Heart right ventricle (tissue), 16 donors: Measurements from ENCODE around the gene KNSTRN. TPM values are rescaled to one million over a fixed set of nuclear protein-coding genes. Genes with fewer than 3 reads are reported as not detected.
A peak's percentile ranks its signal among the peaks of the same experiment; 100 is the strongest.

ENCODE experiments used
- ATAC-seq, 8 donors: fragments of 200-7000 bp; cut with Tn5 transposase; one replicate each; pipeline ENCODE4 v1.9.1; 2020; ENCODE audit warnings: mild to moderate bottlenecking in 8 of 8, moderate library complexity in 8 of 8, moderate number of reproducible peaks in 1 of 8
- DNase-seq, 2 donors: peaks; one replicate each; pipeline ENCODE4 v3.0.0-alpha.2; 2020
- H3K27ac ChIP-seq, 10 donors: fragments of 200-600 bp; sonication (generic) in 2 of 10; one replicate each; pipeline versions ENCODE4 v1.5.0 to v1.8.0; 2020 to 2022; ENCODE audit warnings: mild to moderate bottlenecking in 3 of 10
- H3K27me3 ChIP-seq, 7 donors: fragments of 200-600 bp; one replicate each; pipeline ENCODE4 v1.8.0; 2021 to 2022; ENCODE audit warnings: mild to moderate bottlenecking in 2 of 7
- H3K36me3 ChIP-seq, 9 donors: fragments of 200-600 bp; sonication (generic) in 1 of 9; one replicate each; pipeline versions ENCODE4 v1.5.0 to v1.8.0; 2020 to 2022; ENCODE audit warnings: mild to moderate bottlenecking in 2 of 9
- H3K4me1 ChIP-seq, 9 donors: fragments of 200-600 bp; sonication (generic) in 1 of 9; one replicate each; pipeline versions ENCODE4 v1.5.0 to v1.8.0; 2020 to 2022; ENCODE audit warnings: mild to moderate bottlenecking in 4 of 9
- H3K4me3 ChIP-seq, 10 donors: fragments of 200-600 bp; sonication (generic) in 2 of 10; one replicate each; pipeline versions ENCODE4 v1.5.0 to v1.8.0; 2020 to 2022; ENCODE audit warnings: mild to moderate bottlenecking in 7 of 10, moderate library complexity in 2 of 10
- H3K9me3 ChIP-seq, 11 donors: fragments of 200-600 bp in 10 of 11; sonication (generic) in 2 of 11; one replicate each; pipeline versions ENCODE4 v1.5.0 to v1.8.0; 2013 to 2022; ENCODE audit warnings: mild to moderate bottlenecking in 2 of 11, control low read depth in 1 of 11, moderate library complexity in 1 of 11
- WGBS, 2 donors: extraction: QIAGEN DNeasy Blood & Tissue Kit; methylation state at CpG; one replicate each; pipeline ENCODE4 v1.1.7; 2013; ENCODE audit warnings: inconsistent platforms in 1 of 2; 5-methylcytosine and 5-hydroxymethylcytosine counted together
- intact Hi-C, 10 donors: fragments of 100-400 bp; cut with DNase I; formaldehyde crosslinking; loops; one replicate each; pipeline versions ENCODE4 v1.11.1 to v1.14.2; 2022
- polyA plus RNA-seq, 2 donors: library from polyadenylated mRNA; stranded (reverse); fragments of 200-250 nt; gene quantifications; one replicate each; pipeline ENCODE4 v1.2.3, GENCODE V29; 2013
- total RNA-seq, 10 donors: library from RNA; stranded (reverse); fragmentation: NEBNext Ultra II Directional in 3 of 10; extraction: Animal tissue kit (Norgen Biotek cat#: 25700) in 3 of 10; gene quantifications; one replicate each; pipeline versions ENCODE4 v1.2.1 to v1.2.4, GENCODE V29; 2021 to 2023
- TF ChIP-seq, protein P1 (sequence below), 9 donors: fragments of 200-600 bp; sonication (generic) in 2 of 9; IDR thresholded peaks; one replicate each; pipeline versions ENCODE4 v1.5.0 to v1.8.0; 2021 to 2022; ENCODE audit warnings: antibody characterized with exemption in 9 of 9, mild to moderate bottlenecking in 5 of 9, moderate library complexity in 1 of 9
- donor health status: Arrhythmogenic right ventricular cardiomyopathy.
- donor health status: ischemic (EF 13 %, LVEDD 7.1; RV severe dilation, severe dysfunction).
- donor health status: healthy with polysubstance abuse.
- donor health status: DM: no; HTN: yes; CAD: no.
- donor health status: DM: no; HTN: no; CAD: no.
- donor health status: ischemic (EF 25% LVEDD 6.9; RV normal size, moderate dysfunction).
- donor health status: ischemic (EF 25% LVEDD 5.7; RV mildly dilated, moderate dysfunction).
- donor health status: healthy.
- donor health status: DM: yes; HTN: yes; CAD: no.
- donor health status: Ischemic cardiomyopathy.
- donor health status: ischemic (EF 35%, LVEDD 5.7; RV mildly dilated, moderate dysfunction).
- donor health status: nonischemic (EF 11% LVEDD 7.7; RV severe dilation, severe dysfunction).
- donor health status: DM: yes; HTN: yes; CAD: no.
- donor health status: PGD.
- donor health status: ischemic (EF 29% LVEDD 5.4; RV normal size, mild dysfunction).
- donor health status: nonischemic (EF 23%, LVEDD 6.1; RV moderate dilation, normal function).

The KNSTRN gene
- total and polyA plus RNA-seq, 12 donors: 5.3 to 16.0 (median 8.3) TPM

DNA sequence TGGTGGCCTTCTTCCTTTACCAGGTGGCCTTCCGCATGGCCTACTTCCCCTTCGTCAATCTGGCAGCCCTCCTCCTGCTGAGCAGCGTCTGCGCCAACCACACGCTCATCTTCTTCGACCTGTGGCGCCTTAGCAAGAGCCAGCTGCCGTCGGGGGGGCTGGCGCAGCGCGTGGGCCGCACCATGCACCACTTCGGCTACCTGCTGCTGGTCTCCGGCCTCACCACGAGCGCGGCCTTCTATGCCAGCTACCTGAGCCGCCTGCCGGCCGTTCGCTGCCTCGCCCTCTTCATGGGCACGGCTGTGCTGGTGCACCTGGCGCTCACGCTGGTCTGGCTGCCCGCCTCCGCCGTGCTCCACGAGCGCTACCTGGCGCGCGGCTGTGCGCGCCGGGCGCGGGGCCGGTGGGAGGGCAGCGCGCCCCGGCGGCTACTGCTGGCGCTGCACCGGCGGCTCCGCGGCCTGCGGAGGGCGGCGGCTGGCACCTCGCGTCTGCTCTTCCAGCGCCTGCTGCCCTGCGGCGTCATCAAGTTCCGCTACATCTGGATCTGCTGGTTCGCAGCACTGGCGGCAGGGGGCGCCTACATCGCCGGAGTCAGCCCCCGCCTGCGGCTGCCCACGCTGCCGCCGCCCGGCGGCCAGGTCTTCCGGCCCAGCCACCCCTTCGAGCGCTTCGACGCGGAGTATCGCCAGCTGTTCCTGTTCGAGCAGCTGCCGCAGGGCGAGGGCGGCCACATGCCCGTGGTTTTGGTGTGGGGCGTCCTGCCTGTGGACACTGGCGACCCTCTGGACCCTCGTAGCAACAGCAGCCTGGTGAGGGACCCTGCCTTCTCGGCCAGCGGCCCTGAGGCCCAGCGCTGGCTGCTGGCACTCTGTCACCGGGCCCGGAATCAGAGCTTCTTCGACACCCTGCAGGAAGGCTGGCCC lies 14.6 kb upstream of the KNSTRN start:
- WGBS, 2 donors: 13 to 18% methylated on average over 90 to 91 of the region's 91 CpGs
- intact Hi-C loops: loop anchor here in 6 of 10 donors (1.0 to 10.0 kb wide), 7 partner anchors 27 to 144 kb away; partner anchors contain the start of genes IVD (in 2 of the 6), CCDC9B (in 1 of the 6) and INAFM2 (in 1 of the 6)

DNA sequence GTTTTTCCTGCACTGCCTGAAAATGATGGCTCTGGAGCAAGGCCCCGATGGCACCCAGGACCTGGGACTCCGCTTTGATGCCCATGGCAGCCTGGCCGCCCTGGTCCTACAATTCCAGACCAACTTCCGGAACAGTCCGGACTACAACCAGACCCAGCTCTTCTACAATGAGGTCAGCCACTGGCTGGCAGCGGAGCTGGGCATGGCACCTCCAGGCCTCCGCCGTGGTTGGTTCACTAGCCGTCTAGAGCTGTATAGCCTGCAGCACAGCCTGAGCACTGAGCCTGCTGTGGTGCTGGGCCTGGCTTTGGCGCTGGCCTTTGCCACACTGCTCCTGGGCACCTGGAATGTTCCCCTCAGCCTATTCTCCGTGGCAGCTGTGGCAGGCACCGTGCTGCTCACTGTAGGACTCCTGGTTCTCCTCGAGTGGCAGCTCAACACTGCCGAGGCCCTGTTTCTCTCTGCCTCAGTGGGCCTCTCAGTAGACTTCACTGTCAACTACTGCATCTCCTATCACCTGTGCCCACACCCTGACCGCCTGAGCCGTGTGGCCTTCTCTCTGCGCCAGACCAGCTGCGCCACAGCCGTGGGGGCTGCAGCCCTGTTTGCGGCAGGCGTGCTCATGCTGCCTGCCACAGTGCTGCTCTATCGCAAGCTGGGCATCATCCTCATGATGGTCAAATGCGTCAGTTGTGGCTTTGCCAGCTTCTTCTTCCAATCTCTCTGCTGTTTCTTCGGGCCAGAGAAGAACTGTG lies 13.6 kb upstream of the KNSTRN start:
- Histone ChIP-seq H3K36me3 (no peaks in the 10 kb centered on the region), H3K4me1 (peaks cover 3 to 38% (median 29%) of the 10 kb centered on the region in 9 donors), H3K9me3 (no peaks in the 10 kb centered on the region), H3K4me3 (no peak overlapping the region), H3K27me3 (no peaks in the 10 kb centered on the region), H3K27ac (peak overlapping the region in 4 of 10 donors; percentile 46 to 90 (median 68))
- DNase-seq: no peak
- TF ChIP-seq, protein P1, sequence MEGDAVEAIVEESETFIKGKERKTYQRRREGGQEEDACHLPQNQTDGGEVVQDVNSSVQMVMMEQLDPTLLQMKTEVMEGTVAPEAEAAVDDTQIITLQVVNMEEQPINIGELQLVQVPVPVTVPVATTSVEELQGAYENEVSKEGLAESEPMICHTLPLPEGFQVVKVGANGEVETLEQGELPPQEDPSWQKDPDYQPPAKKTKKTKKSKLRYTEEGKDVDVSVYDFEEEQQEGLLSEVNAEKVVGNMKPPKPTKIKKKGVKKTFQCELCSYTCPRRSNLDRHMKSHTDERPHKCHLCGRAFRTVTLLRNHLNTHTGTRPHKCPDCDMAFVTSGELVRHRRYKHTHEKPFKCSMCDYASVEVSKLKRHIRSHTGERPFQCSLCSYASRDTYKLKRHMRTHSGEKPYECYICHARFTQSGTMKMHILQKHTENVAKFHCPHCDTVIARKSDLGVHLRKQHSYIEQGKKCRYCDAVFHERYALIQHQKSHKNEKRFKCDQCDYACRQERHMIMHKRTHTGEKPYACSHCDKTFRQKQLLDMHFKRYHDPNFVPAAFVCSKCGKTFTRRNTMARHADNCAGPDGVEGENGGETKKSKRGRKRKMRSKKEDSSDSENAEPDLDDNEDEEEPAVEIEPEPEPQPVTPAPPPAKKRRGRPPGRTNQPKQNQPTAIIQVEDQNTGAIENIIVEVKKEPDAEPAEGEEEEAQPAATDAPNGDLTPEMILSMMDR (IDR thresholded peaks at IDR 0.05): no peak
- WGBS, 2 donors: 95 to 96% methylated on average over 24 of the region's 24 CpGs
- intact Hi-C loops: loop anchor here in 6 of 10 donors (1.0 to 10.0 kb wide), 6 partner anchors 36 to 143 kb away; partner anchors contain the start of genes IVD (in 2 of the 6) and INAFM2 (in 1 of the 6)
- no peak for ATAC-seq

More for the DNA sequence above, 14.6 kb upstream of the KNSTRN start:
- TF ChIP-seq, protein P1 (IDR thresholded peaks at IDR 0.05): peak; percentile 75 to 93 (median 88)
- H3K4me1 ChIP-seq: peaks cover 3 to 38% (median 29%) of the 10 kb centered on the region in 9 donors
- peak; percentile 60 to 79 (median 68) for ATAC-seq
- H3K9me3 ChIP-seq: no peaks in the 10 kb centered on the region
- H3K36me3 ChIP-seq: no peaks in the 10 kb centered on the region
- peak overlapping the region; percentile 60 to 91 (median 85) for H3K27ac ChIP-seq
- H3K27me3 ChIP-seq: no peaks in the 10 kb centered on the region
- peak overlapping the region in 9 of 10 donors; percentile 12 to 57 (median 38) for H3K4me3 ChIP-seq
- DNase-seq: peak; percentile 79 to 84

DNA sequence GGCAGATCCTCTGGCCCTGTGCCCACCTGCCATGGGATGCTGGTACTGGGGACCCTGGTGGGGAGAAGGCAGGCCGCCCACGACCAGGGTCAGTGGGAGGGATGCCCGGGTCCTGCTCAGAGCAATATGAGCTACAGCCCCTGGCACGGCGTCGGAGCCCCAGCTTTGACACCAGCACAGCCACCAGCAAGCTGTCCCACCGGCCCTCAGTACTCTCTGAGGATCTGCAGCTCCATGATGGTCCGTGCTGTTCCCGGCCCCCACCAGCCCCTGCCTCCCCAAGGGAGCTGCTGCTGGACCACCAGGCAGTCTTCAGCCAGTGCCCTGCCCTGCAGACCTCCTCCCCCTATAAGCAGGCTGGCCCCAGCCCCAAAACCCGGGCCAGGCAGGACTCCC lies 13.0 kb upstream of the KNSTRN start:
- TF ChIP-seq, protein P1 (IDR thresholded peaks at IDR 0.05): no peak
- no peaks in the 10 kb centered on the region for H3K9me3 ChIP-seq

DNA sequence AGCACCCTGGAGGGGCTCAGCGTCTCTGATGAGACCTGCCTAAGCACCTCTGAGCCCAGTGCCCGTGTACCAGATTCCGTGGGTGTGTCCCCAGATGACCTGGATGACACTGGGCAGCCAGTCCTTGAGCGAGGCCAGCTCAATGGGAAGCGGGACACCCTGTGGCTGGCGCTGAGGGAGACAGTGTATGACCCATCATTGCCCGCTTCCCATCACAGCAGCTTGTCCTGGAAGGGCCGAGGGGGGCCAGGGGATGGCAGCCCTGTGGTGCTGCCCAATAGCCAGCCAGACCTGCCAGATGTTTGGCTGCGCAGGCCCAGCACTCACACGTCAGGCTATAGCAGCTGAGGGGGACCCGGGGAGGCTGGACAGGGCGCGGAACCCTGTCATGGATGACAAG lies 12.6 kb upstream of the KNSTRN start:
- intact Hi-C loops: loop anchor here in 7 of 10 donors (5.0 to 10.0 kb wide), 6 partner anchors 37 to 142 kb away; partner anchors contain the start of genes INAFM2 (in 2 of the 7) and IVD (in 2 of the 7)

More for the DNA sequence above, 13.0 kb upstream of the KNSTRN start:
- H3K4me3 ChIP-seq: no peak overlapping the region
- 92 to 94% methylated on average over 10 of the region's 10 CpGs for WGBS, 2 donors
- intact Hi-C loops: loop anchor here in 6 of 10 donors (5.0 to 10.0 kb wide), 5 partner anchors 38 to 143 kb away; partner anchors contain the start of genes INAFM2 (in 1 of the 6) and IVD (in 1 of the 6)
- H3K27ac ChIP-seq: no peak overlapping the region
- H3K27me3 ChIP-seq: no peaks in the 10 kb centered on the region
- H3K4me1 ChIP-seq: peaks cover 3 to 38% (median 29%) of the 10 kb centered on the region in 9 donors
- ATAC-seq (no peak), DNase-seq (no peak)
- H3K36me3 ChIP-seq: no peaks in the 10 kb centered on the region

More for the DNA sequence above, 12.6 kb upstream of the KNSTRN start:
- H3K36me3 ChIP-seq: no peaks in the 10 kb centered on the region
- DNase-seq (no peak), ATAC-seq (no peak)
- WGBS, 2 donors: 84 to 87% methylated on average over 13 of the region's 13 CpGs
- TF ChIP-seq, protein P1 (IDR thresholded peaks at IDR 0.05): no peak
- H3K4me1 ChIP-seq: peaks cover 3 to 38% (median 29%) of the 10 kb centered on the region in 9 donors
- H3K9me3 ChIP-seq: no peaks in the 10 kb centered on the region
- no peak overlapping the region for H3K27ac ChIP-seq
- H3K4me3 ChIP-seq: no peak overlapping the region
- no peaks in the 10 kb centered on the region for H3K27me3 ChIP-seq
